ENCODE measurements around the gene TUBA1B. TPM values are rescaled to one million over a fixed set of nuclear protein-coding genes. Genes with fewer than 3 reads are reported as not detected.

Gene TUBA1B
- total and polyA plus RNA-seq, 2 of the 13 experiments (the other 11 are each of a cell fraction or from before 2014, with no cell fraction given) = 1,275 to 1,353 TPM

DNA sequence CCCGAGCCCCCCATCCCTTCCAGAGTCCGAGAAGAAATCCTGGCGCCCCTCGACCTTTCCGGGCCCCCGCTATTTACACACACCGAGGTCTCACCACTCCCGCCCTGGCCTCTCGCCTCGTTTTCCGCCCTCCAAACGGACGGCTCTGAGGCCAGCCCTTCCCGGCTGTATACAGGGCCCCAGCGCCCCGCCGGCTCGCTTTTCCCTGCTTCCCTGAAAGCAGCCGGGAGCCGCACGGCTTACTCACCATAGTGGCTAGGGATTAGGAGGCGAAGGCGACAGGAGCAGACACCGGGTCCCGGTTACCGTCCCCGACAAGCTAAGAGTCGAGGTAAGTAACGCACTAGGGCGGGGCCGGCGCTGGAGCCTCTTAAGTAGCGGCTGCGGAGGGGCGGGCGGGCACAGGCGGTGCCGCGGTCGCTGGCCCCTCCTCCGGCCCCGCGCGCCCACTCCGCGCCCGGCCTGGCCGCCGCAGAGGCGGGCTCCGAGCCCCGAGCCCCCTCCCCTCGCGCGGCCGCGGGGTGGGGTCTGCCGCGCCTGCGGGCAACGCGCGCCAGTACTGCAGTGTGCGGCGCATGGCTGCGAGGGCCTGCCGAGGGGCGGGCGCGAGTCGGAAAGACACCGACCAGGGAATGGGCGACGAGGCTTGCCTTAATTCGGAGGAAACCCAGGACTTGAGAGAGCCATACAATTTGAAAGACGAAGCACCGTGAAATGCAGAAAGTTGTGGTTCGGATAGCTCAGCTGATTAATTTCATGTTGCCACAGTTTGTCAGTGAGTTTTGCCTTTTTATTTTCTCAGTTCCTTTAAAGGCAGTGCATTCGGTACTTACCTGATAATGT, at the start of gene TUBA1B (continued):
- TF ChIP-seq, protein P1, sequence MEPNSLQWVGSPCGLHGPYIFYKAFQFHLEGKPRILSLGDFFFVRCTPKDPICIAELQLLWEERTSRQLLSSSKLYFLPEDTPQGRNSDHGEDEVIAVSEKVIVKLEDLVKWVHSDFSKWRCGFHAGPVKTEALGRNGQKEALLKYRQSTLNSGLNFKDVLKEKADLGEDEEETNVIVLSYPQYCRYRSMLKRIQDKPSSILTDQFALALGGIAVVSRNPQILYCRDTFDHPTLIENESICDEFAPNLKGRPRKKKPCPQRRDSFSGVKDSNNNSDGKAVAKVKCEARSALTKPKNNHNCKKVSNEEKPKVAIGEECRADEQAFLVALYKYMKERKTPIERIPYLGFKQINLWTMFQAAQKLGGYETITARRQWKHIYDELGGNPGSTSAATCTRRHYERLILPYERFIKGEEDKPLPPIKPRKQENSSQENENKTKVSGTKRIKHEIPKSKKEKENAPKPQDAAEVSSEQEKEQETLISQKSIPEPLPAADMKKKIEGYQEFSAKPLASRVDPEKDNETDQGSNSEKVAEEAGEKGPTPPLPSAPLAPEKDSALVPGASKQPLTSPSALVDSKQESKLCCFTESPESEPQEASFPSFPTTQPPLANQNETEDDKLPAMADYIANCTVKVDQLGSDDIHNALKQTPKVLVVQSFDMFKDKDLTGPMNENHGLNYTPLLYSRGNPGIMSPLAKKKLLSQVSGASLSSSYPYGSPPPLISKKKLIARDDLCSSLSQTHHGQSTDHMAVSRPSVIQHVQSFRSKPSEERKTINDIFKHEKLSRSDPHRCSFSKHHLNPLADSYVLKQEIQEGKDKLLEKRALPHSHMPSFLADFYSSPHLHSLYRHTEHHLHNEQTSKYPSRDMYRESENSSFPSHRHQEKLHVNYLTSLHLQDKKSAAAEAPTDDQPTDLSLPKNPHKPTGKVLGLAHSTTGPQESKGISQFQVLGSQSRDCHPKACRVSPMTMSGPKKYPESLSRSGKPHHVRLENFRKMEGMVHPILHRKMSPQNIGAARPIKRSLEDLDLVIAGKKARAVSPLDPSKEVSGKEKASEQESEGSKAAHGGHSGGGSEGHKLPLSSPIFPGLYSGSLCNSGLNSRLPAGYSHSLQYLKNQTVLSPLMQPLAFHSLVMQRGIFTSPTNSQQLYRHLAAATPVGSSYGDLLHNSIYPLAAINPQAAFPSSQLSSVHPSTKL (CRISPR knock-in tag; IDR thresholded peaks at IDR 0.05) = no peak
- TF ChIP-seq NFIB (CRISPR knock-in tag; IDR thresholded peaks at IDR 0.05; ENCODE audit: borderline replicate concordance) = no peak
- TF ChIP-seq ARHGAP35 (CRISPR knock-in tag; IDR thresholded peaks at IDR 0.05; ENCODE audit: borderline replicate concordance) = no peak
- TF ChIP-seq REPIN1 (CRISPR knock-in tag; IDR thresholded peaks at IDR 0.05; ENCODE audit: borderline replicate concordance, low read depth) = peak; percentile 41; the same call in 1 of the 2 replicates
- TF ChIP-seq, protein P2, sequence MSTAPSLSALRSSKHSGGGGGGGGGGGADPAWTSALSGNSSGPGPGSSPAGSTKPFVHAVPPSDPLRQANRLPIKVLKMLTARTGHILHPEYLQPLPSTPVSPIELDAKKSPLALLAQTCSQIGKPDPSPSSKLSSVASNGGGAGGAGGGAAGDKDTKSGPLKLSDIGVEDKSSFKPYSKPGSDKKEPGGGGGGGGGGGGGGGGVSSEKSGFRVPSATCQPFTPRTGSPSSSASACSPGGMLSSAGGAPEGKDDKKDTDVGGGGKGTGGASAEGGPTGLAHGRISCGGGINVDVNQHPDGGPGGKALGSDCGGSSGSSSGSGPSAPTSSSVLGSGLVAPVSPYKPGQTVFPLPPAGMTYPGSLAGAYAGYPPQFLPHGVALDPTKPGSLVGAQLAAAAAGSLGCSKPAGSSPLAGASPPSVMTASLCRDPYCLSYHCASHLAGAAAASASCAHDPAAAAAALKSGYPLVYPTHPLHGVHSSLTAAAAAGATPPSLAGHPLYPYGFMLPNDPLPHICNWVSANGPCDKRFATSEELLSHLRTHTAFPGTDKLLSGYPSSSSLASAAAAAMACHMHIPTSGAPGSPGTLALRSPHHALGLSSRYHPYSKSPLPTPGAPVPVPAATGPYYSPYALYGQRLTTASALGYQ (CRISPR knock-in tag; IDR thresholded peaks at IDR 0.05) = 0 out of 2 replicates have a peak, but pooled peaks have one; percentile 21
- TF ChIP-seq ZNF570 (CRISPR knock-in tag; IDR thresholded peaks at IDR 0.05; ENCODE audit: borderline replicate concordance) = no peak
- TF ChIP-seq ZNF879 (CRISPR knock-in tag; IDR thresholded peaks at IDR 0.05) = no peak; the same call in none of the 2 replicates
- no peak for TF ChIP-seq ZNF205 (CRISPR knock-in tag; IDR thresholded peaks at IDR 0.05)
- TF ChIP-seq TARDBP (CRISPR knock-in tag; IDR thresholded peaks at IDR 0.05) = no peak
- TF ChIP-seq KMT2A (CRISPR knock-in tag; IDR thresholded peaks at IDR 0.05) = peak; percentile 67; the same call in 1 of the 2 replicates
- TF ChIP-seq MYNN (CRISPR knock-in tag; IDR thresholded peaks at IDR 0.05; ENCODE audit: low read depth) = no peak
- no peak for TF ChIP-seq ZNF883 (CRISPR knock-in tag; IDR thresholded peaks at IDR 0.05; ENCODE audit: not compliant biosample characterization)
- no peak for TF ChIP-seq TSC22D2 (CRISPR knock-in tag; IDR thresholded peaks at IDR 0.05; ENCODE audit: borderline replicate concordance)
- no peak for TF ChIP-seq CHD2 (IDR thresholded peaks at IDR 0.05; ENCODE audit: low read depth, low read length)
- no peak for TF ChIP-seq HCFC1 (IDR thresholded peaks at IDR 0.05; ENCODE audit: low read depth, low read length)
- no peak for TF ChIP-seq PHB2 (IDR thresholded peaks at IDR 0.05; ENCODE audit: partially characterized antibody)
- TF ChIP-seq ZNF501 (CRISPR knock-in tag; IDR thresholded peaks at IDR 0.05) = peak; percentile 76
- no peak; the same call in 1 of the 2 replicates for TF ChIP-seq ZNF776 (CRISPR knock-in tag; IDR thresholded peaks at IDR 0.05)
- TF ChIP-seq SMAD1 (CRISPR knock-in tag; IDR thresholded peaks at IDR 0.05; ENCODE audit: borderline replicate concordance, low read depth) = no peak
- TF ChIP-seq, protein P3, sequence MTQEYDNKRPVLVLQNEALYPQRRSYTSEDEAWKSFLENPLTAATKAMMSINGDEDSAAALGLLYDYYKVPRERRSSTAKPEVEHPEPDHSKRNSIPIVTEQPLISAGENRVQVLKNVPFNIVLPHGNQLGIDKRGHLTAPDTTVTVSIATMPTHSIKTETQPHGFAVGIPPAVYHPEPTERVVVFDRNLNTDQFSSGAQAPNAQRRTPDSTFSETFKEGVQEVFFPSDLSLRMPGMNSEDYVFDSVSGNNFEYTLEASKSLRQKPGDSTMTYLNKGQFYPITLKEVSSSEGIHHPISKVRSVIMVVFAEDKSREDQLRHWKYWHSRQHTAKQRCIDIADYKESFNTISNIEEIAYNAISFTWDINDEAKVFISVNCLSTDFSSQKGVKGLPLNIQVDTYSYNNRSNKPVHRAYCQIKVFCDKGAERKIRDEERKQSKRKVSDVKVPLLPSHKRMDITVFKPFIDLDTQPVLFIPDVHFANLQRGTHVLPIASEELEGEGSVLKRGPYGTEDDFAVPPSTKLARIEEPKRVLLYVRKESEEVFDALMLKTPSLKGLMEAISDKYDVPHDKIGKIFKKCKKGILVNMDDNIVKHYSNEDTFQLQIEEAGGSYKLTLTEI (CRISPR knock-in tag; conservative IDR thresholded peaks at IDR 0.05) = no peak
- TF ChIP-seq, protein P4, sequence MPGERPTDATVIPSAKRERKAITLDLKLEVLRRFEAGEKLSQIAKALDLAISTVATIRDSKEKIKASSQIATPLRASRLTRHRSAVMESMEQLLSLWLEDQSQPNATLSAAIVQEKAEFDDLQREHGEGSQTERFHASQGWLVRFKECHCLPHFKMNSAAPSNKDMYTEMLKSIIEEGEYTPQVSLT (CRISPR knock-in tag; IDR thresholded peaks at IDR 0.05; ENCODE audit: borderline replicate concordance, low read depth) = no peak
